Measurements from ENCODE around the gene PRPF6.

The PRPF6 gene

GRCh38 chr20:63951398-63952209 is 29.3 kb upstream of the PRPF6 start:
- no peak for TF ChIP-seq GATA3 (IDR thresholded peaks at IDR 0.05; ENCODE audit: low read depth, low read length)
- no peak for TF ChIP-seq GATA2 (IDR thresholded peaks at IDR 0.05; ENCODE audit: low read depth, low read length)

- TF ChIP-seq GATA2 (IDR thresholded peaks at IDR 0.05; ENCODE audit: low read depth, low read length) (no peak), GATA3 (IDR thresholded peaks at IDR 0.05; ENCODE audit: low read depth, low read length) (no peak)
Measured at GRCh38 chr20:63952210-63952535, 28.8 kb upstream of the PRPF6 start.

DNA sequence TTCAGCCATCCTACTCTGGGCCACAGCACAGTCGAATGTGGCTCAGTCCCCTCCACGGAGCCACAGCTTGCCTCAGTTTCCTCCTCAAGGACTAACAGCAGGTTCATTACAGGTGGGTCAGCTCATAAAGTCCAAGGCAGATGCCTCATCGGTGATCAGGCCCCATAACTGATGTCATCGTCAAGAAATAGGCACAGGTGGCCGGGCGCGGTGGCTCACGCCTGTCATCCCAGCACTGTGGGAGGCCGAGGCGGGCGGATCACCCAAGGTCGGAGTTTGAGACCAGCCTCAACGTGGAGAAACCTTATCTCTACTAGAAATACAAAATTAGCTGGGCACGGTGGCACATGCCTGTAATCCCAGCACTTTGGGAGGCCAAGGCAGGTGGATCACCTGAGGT is 28.2 kb upstream of the PRPF6 start:
- no peak for TF ChIP-seq GATA2 (IDR thresholded peaks at IDR 0.05; ENCODE audit: low read depth, low read length)
- no peak for TF ChIP-seq GATA3 (IDR thresholded peaks at IDR 0.05; ENCODE audit: low read depth, low read length)

- no peak for TF ChIP-seq GATA3 (IDR thresholded peaks at IDR 0.05; ENCODE audit: low read depth, low read length)
- no peak for TF ChIP-seq GATA2 (IDR thresholded peaks at IDR 0.05; ENCODE audit: low read depth, low read length)
Measured at GRCh38 chr20:63953764-63954429, 27.0 kb upstream of the PRPF6 start.

GRCh38 chr20:63955281-63955826 is 25.6 kb upstream of the PRPF6 start:
- TF ChIP-seq GATA2 (IDR thresholded peaks at IDR 0.05; ENCODE audit: low read depth, low read length): no peak

- TF ChIP-seq GATA3 (IDR thresholded peaks at IDR 0.05; ENCODE audit: low read depth, low read length): no peak
Measured at GRCh38 chr20:63955827-63956663, 24.9 kb upstream of the PRPF6 start, which contains the start of gene UCKL1. UCKL1 (minus strand) TSS chr20:63956416; CDS start chr20:63956372, 44 bp downstream.

GRCh38 chr20:63956664-63957003 is 24.3 kb upstream of the PRPF6 start:
- TF ChIP-seq GATA3 (IDR thresholded peaks at IDR 0.05; ENCODE audit: low read depth, low read length) (no peak), GATA2 (IDR thresholded peaks at IDR 0.05; ENCODE audit: low read depth, low read length) (no peak)

GRCh38 chr20:63957004-63957689 is 23.8 kb upstream of the PRPF6 start:
- no peak for TF ChIP-seq GATA2 (IDR thresholded peaks at IDR 0.05; ENCODE audit: low read depth, low read length)
- TF ChIP-seq GATA3 (IDR thresholded peaks at IDR 0.05; ENCODE audit: low read depth, low read length): no peak

GRCh38 chr20:63957690-63958441 is 23.1 kb upstream of the PRPF6 start:
- TF ChIP-seq GATA2 (IDR thresholded peaks at IDR 0.05; ENCODE audit: low read depth, low read length) (no peak), GATA3 (IDR thresholded peaks at IDR 0.05; ENCODE audit: low read depth, low read length) (no peak)

DNA sequence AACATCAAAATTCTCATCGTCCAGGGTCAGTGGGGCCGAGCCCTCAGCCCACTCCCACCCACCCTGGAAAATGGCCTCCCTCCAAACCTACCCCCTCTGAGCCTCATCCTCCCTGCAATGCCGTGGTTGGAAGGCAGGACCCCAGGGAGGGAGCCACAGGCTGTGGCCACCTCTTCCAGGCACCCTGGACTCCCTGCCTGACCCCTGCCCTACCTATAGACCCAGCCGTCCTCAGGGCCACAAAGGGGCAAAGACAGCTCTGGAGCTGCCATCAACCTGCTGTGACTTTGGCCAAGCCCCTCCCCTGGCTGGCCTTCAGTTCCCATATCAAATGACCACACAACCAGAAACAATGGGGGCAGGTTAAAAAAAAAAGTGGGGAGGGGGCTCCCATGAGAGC is 22.5 kb upstream of the PRPF6 start:
- no peak for TF ChIP-seq GATA2 (IDR thresholded peaks at IDR 0.05; ENCODE audit: low read depth, low read length)
- no peak for TF ChIP-seq GATA3 (IDR thresholded peaks at IDR 0.05; ENCODE audit: low read depth, low read length)

DNA sequence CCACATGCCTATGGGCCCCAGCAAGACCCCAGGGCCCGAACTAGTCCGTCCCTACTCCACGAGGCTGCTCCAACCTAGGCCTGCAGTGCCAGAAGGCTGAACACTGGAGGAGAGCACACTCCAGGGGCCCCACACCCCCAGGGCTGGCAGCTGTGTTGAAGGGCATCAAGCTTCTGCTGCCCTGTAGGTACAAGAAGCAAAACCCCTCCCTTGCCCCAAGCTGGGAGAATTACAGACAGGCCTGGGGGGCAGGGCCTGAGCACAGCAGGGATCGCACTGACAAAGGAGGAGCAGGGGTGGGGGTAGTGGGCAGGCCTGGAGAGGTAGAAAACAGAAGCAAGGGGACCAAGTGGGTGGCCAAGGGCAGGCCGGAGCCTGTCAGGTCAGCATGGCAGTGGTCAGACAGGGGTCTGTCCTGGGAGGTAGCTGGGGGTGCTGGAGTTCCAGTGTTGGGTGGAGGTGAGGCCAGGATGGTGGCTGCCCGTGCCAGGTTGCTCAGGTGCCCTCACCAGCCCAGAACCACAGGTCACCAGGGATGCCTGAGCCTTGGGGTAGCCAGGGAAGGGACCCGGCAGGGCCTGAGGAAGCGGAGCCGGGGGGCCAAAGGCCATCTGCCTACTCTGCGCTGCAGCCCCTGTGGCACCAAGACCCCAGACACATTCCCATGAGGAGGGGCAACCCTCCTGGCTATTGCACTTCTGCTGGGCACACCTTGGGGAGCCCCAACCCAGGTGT is 21.8 kb upstream of the PRPF6 start:
- TF ChIP-seq GATA2 (IDR thresholded peaks at IDR 0.05; ENCODE audit: low read depth, low read length) (no peak), GATA3 (IDR thresholded peaks at IDR 0.05; ENCODE audit: low read depth, low read length) (no peak)

DNA sequence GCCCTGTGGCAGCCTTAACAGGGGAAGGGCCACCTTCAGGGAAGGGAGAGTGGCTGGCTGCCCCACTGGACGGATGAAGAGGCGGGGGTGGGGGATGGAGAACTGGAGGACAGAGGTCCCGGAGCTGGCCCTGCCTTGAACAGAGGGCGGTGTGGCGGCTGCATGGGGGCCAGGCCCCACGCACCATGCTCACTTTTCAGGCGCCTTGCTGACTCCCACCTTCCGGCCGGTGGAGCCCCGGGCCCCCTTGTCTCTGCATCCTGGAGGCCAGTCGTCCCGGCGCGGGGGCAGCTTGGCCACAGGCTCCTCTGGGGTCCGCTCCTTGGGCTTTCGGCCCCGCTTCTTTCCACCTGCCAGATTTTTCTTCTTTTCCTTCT is 21.2 kb upstream of the PRPF6 start:
- no peak for TF ChIP-seq GATA3 (IDR thresholded peaks at IDR 0.05; ENCODE audit: low read depth, low read length)
- no peak for TF ChIP-seq GATA2 (IDR thresholded peaks at IDR 0.05; ENCODE audit: low read depth, low read length)
